Mammary epithelial cell (primary cell): ENCODE measurements around the gene PACSIN2.

ENCODE experiments used
- EZH2 ChIP-seq: IDR thresholded peaks from 2 replicates; pipeline ENCODE4 v1.6.1; 2012; ENCODE audit warnings: low read length, inconsistent platforms, borderline replicate concordance
- TF ChIP-seq, protein P1 (sequence below), 2 donors: IDR thresholded peaks in 1 of 2; conservative IDR thresholded peaks in 1 of 2; 2 replicates each; pipeline ENCODE4 v1.5.1; 2011 to 2012; ENCODE audit warnings: inconsistent platforms in 2 of 2, low read length in 2 of 2, mild to moderate bottlenecking in 2 of 2, control low read depth in 1 of 2, low read depth in 1 of 2; ENCODE audit not compliant: insufficient read depth in 1 of 2; ENCODE audit errors: extremely low read depth in 1 of 2

DNA sequence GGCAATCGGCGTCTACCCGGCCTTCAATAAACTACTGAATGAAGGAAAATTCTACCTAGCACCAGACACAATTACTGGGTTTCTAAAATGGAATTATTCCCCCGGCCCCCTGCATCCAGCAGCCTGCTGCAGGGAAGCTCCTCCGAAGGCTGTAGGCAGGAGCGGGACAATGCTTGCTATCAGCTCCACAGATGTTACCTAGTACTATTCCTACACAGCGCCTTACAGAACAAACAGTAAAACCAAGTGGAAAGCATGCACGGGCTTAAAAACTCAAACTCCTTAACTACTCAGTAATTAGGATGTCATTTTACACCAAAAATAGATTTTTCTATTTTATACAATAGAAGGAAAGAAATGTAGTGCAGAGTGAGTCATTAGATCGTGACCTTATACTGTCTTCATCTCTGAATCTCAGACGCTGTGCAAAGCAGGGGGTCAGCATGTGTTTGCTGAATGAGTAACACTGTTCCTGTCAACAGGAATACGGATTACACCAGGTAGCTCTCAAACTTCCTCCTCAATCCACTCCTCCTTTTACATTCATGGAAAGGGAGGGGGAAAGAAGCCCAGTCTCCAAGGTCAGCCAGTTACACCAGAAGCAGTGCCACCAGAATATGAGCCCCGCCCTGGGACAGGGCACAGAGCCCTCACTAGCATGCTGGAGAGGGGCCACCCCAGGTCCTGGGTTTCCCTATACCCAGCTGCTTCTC, 74.9 kb downstream of the PACSIN2 start:
- TF ChIP-seq, protein P1, sequence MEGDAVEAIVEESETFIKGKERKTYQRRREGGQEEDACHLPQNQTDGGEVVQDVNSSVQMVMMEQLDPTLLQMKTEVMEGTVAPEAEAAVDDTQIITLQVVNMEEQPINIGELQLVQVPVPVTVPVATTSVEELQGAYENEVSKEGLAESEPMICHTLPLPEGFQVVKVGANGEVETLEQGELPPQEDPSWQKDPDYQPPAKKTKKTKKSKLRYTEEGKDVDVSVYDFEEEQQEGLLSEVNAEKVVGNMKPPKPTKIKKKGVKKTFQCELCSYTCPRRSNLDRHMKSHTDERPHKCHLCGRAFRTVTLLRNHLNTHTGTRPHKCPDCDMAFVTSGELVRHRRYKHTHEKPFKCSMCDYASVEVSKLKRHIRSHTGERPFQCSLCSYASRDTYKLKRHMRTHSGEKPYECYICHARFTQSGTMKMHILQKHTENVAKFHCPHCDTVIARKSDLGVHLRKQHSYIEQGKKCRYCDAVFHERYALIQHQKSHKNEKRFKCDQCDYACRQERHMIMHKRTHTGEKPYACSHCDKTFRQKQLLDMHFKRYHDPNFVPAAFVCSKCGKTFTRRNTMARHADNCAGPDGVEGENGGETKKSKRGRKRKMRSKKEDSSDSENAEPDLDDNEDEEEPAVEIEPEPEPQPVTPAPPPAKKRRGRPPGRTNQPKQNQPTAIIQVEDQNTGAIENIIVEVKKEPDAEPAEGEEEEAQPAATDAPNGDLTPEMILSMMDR (conservative IDR thresholded peaks at IDR 0.05 in 1 of 2, IDR thresholded peaks at IDR 0.05 in 1 of 2; ENCODE audit: extremely low read depth in 1 of 2, insufficient read depth in 1 of 2, low read depth in 1 of 2, low read length in 2 of 2), result no peak
- no peak for TF ChIP-seq EZH2
